ENCODE measurements around the gene DNAH12. TPM values are rescaled to one million over a fixed set of nuclear protein-coding genes. Genes with fewer than 3 reads are reported as not detected.

Gene DNAH12
- polyA plus RNA-seq, 2 of the 4 experiments (the other 2 are of a cell fraction) = 0.05 to 0.09 TPM

- no peaks in the 10 kb centered on the region for H3K4me1 ChIP-seq
- H3K27ac ChIP-seq = no peak overlapping the region
- ChIA-PET POLR2A (no interaction called here), CTCF (no interaction called here)
- H3K4me3 ChIP-seq = no peak overlapping the region
- no peak for TF ChIP-seq FOSB (CRISPR knock-in tag; IDR thresholded peaks at IDR 0.05)
- TF ChIP-seq HOXB5 (CRISPR knock-in tag; IDR thresholded peaks at IDR 0.05) = no peak
- no peak for TF ChIP-seq SREBF2 (IDR thresholded peaks at IDR 0.05)
- H3K9me3 ChIP-seq = peaks cover 3% of the 10 kb centered on the region; the same call in 1 of the 3 replicates
- ATAC-seq = no peak
- DNase-seq (ENCODE audit: low read depth in 1 of 2, low spot score in 1 of 2) = no peak
- H3K4me2 ChIP-seq = no peak overlapping the region
- FAIRE-seq = no peak
- 84% methylated on average over 4 of the region's 6 CpGs for WGBS (ENCODE audit: missing lambda C conversion rate)
Observed at GRCh38 chr3:57283334-57283733, 260.8 kb downstream of the DNAH12 start.

- POLR2A ChIA-PET = no interaction called here
- Histone ChIP-seq H3K4me3 (no peak overlapping the region), H3K9me3 (peaks cover 3% of the 10 kb centered on the region; the same call in 1 of the 3 replicates), H3K4me2 (no peak overlapping the region), H3K27ac (no peak overlapping the region), H3K4me1 (no peaks in the 10 kb centered on the region)
- no peak for FAIRE-seq
- no peak for TF ChIP-seq TP53 (CRISPR knock-in tag; IDR thresholded peaks at IDR 0.05)
- TF ChIP-seq BCL3 (IDR thresholded peaks at IDR 0.05) = no peak
- no peak for TF ChIP-seq FOXS1 (CRISPR knock-in tag; IDR thresholded peaks at IDR 0.05)
- TF ChIP-seq PHF8 (IDR thresholded peaks at IDR 0.05; ENCODE audit: borderline replicate concordance, low read depth) = no peak
- 63% methylated on average over 1 of the region's 1 CpG for WGBS (ENCODE audit: missing lambda C conversion rate)
- CTCF ChIA-PET = no interaction called here
- no peak for DNase-seq (ENCODE audit: low read depth in 1 of 2, low spot score in 1 of 2)
- no peak for ATAC-seq
Observed at GRCh38 chr3:57281715-57282114, 262.4 kb downstream of the DNAH12 start.

- no peaks in the 10 kb centered on the region for H3K4me1 ChIP-seq
- H3K27ac ChIP-seq = no peak overlapping the region
- no peak for ATAC-seq
- no peak for FAIRE-seq
- H3K9me3 ChIP-seq = no peaks in the 10 kb centered on the region
- no peak overlapping the region for H3K4me3 ChIP-seq
- TF ChIP-seq POLR2A (IDR thresholded peaks at IDR 0.05; ENCODE audit: low read length) (no peak), RFX5 (IDR thresholded peaks at IDR 0.05) (no peak), JUN (IDR thresholded peaks at IDR 0.05) (no peak)
- DNase-seq (ENCODE audit: low read depth in 1 of 2, low spot score in 1 of 2) = no peak
- CTCF ChIA-PET = no interaction called here
- WGBS (ENCODE audit: missing lambda C conversion rate) = 70% methylated on average over 5 of the region's 5 CpGs
- POLR2A ChIA-PET = no interaction called here
- H3K4me2 ChIP-seq = no peak overlapping the region
Observed at GRCh38 chr3:57279685-57280084, 264.5 kb downstream of the DNAH12 start.

- no peaks in the 10 kb centered on the region for H3K9me3 ChIP-seq
- DNase-seq (ENCODE audit: low read depth in 1 of 2, low spot score in 1 of 2) (no peak), ATAC-seq (no peak), FAIRE-seq (no peak)
- H3K4me2 ChIP-seq = no peak overlapping the region
- no peak for TF ChIP-seq FOSB (CRISPR knock-in tag; IDR thresholded peaks at IDR 0.05)
- no peak for TF ChIP-seq CBX2 (IDR thresholded peaks at IDR 0.05; ENCODE audit: borderline replicate concordance, low read depth)
- TF ChIP-seq BCL3 (IDR thresholded peaks at IDR 0.05) = no peak
- no peak for TF ChIP-seq KDM5A (IDR thresholded peaks at IDR 0.05)
- 89% methylated on average over 1 of the region's 1 CpG for WGBS (ENCODE audit: missing lambda C conversion rate)
- no peak overlapping the region for H3K27ac ChIP-seq
- no peak overlapping the region for H3K4me3 ChIP-seq
- no peaks in the 10 kb centered on the region for H3K4me1 ChIP-seq
- ChIA-PET CTCF (no interaction called here), POLR2A (no interaction called here)
Observed at GRCh38 chr3:57278237-57278636, 265.9 kb downstream of the DNAH12 start.

- WGBS (ENCODE audit: missing lambda C conversion rate) = 92% methylated on average over 2 of the region's 2 CpGs
- H3K9me3 ChIP-seq = no peaks in the 10 kb centered on the region
- H3K27ac ChIP-seq = no peak overlapping the region
- no peaks in the 10 kb centered on the region for H3K4me1 ChIP-seq
- POLR2A ChIA-PET = interaction anchor here (0.6 kb wide), 1 partner anchor 19 kb away, joined by 3 read pairs; no protein-coding TSS in a partner anchor
- no peak overlapping the region for H3K4me2 ChIP-seq
- H3K4me3 ChIP-seq = no peak overlapping the region
- CTCF ChIA-PET = no interaction called here
- no peak for DNase-seq (ENCODE audit: low read depth in 1 of 2, low spot score in 1 of 2)
- no peak for ATAC-seq
- FAIRE-seq = no peak
- TF ChIP-seq MAZ (IDR thresholded peaks at IDR 0.05; ENCODE audit: borderline replicate concordance, low read depth, low read length) (no peak), RAD21 (conservative IDR thresholded peaks at IDR 0.05 in 1 of 2, IDR thresholded peaks at IDR 0.05 in 1 of 2) (no peak), BHLHE40 (IDR thresholded peaks at IDR 0.05; ENCODE audit: low read depth, low read length) (no peak), EHF (CRISPR knock-in tag; IDR thresholded peaks at IDR 0.05) (no peak), CEBPB (IDR thresholded peaks at IDR 0.05) (no peak), HES2 (IDR thresholded peaks at IDR 0.05) (no peak), BCL3 (IDR thresholded peaks at IDR 0.05) (no peak)
Observed at GRCh38 chr3:57275393-57275792, 268.8 kb downstream of the DNAH12 start.

Data from A549 (cell line).